NCI-H2227 (cell line): ENCODE measurements around the gene IRGC.

Source experiments
- DNase-seq: peaks from one replicate; lab custom pipeline; 2025; ENCODE audit not compliant: unreplicated experiment; lab: John Stamatoyannopoulos, UW

The IRGC gene

DNA sequence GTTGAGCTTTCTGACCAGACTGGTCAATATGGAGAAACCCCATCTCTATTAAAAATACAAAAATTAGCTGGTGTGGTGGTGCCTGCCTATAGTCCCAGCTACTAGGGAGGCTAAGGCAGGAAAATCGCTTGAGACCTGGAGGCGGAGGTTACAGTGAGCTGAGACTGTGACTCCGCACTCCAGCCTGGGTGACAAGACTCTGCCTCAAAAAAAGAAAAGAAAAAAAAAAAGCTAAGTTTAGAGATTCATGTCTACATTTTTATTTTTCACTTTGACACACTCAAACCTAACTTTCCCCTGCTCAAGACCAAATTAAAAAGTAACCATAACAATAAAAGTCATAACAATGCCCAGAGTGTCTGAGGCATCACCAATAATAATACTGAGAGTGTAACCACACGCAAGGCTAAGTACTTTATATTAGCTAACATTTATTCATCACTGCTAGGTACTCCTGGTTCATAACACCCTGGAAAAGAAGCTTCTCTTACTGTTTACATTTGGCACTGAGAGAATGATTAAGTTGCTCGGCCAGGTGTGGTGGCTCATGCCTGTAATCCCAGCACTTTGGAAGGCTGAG is 5.7 kb downstream of the IRGC start:
- no peak for DNase-seq

DNA sequence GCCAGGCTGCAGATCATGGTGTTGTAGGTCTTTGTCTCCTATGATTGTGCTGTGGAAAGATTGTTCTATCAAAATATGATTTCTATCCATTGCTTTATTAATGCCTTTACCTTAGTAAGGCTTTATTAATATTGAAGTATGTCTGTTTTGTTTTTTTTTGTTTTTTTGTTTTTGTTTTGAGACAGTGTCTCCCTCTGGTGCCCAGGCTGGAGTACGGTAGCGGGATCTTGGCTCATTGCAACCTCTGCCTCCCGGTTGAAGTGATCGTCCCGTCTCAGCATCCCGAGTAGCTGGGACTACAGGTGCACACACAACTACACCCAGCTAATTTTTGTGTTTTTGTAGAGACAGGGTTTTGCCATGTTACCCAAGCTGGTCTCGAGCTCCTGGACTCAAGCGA is 7.7 kb downstream of the IRGC start:
- DNase-seq = no peak

DNA sequence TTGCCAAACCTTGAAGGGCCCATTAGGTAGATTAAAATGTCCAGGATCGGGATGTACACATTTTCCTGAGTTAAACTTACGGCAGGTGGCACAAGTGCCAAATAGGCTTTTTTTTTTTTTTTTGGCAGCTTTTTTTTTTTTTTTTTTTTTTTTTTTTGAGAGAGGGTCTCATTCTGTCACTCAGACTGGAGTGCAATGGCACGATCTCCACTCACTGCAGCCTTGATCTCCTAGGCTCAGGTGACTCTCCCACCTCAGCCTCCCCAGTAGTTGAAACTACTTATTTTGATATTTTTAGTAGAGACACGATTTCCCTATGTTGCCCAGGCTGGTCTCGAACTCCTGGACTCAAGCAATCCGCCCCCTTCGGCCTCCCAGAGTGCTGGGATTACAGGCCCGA is 9.0 kb downstream of the IRGC start:
- no peak for DNase-seq

DNA sequence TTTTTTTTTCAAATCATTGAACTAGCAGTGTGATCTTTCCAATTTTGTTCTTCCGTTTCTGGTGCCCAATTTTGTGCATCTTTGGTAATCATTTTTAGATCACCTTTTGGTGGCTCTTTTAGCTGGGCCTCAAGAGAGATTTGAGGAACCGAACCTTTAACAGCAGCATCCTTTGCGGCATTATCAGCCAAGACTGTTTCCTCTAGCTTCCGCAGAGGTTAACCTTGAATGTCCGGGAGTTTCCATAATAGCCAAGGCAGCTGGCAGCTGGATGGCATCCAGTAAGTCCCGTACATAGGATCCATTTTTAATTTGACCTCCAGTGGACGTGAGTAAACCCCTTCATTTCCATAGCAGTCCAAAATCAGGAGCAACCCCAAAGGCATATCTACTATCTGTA is 9.6 kb downstream of the IRGC start:
- DNase-seq = no peak

DNA sequence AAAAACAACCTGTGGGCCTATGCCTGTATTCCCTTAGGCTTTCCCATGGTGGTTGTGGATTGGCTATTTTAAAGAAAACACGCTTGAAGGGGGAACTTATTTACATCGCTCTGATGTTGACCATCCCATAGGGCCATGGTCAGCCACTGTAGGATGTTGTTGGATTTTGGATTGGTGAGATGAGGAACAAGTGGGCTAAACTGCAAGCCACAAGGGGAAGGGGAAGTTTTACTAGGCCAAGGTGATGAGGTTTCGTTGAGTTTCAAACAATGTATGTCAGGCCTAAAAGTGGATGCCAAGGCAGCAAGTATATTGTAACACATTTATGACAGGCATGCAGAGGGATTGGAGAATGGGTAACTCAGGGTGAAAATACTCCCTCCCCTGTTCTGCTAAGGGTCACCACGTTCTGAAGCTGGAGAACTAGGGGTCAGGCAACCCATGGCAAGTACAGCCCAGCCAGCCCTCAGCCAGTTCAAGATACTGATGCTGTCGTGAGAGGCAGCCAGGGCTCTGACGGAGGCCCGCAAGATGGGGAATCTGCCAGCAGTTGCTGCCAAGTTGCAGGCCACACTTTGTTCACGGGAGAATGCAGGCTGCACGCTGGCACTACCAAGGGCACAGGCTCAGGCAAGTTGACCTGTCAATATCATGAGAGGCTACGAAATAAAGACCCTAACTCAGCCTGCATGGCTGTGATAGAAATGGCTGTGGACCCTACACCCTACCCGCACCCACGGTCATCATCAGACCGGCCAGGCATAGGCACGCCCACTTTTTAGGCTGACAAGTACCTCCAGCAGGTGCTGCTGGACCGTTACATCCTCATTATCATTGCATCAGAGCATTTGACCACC is 11.1 kb downstream of the IRGC start:
- no peak for DNase-seq

DNA sequence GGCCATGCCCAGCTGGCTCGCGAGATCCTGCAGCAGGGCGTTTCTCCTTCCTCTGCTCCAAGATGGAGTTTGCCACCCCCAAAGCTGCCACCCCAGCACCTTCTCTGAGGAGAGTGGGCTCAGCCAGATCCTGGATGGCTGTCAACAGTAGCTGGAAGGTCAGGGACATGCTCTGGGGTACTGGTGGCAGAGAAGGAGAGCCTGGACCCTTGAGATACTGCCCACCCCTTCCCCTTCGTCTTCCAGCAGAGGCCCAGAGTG is 11.6 kb downstream of the IRGC start:
- DNase-seq = no peak

DNA sequence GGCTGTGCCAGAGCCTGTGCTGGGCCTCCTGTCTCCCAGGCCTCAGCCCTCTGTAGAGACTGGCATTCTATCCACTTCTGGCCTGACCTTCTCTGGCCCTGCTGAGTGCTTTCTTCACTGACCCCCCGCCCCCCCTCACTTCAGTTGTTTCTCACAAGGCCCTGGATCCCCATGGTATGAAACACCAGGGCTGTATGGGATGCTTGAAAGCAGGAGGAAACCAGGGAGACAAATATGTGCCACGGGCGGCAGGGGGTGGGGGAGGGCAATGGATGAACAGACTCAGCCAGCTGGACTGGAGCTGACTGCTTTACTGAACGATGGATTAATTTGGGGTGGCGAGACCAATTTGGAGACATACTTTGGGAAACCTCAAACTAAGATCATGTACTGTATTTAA is 14.0 kb downstream of the IRGC start:
- DNase-seq = no peak

DNA sequence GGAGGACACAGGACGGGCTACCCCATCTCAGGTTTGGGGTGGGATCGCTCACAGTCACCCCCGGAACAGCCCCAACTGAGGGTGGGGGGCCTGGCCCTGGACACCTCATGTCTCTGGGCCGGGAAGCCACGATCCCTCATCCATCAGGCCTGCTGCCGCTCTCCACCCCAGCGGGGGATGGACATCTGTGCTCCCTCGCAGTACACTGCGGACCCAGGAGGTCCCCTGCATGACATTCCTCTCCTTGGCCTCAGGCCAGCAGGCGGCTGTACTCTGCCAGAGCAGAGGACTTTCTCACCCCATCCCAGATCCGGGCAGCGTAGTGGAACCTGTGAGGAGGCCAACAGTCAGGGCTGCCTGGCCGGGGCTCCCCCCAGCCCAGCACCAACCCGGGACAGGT is 15.5 kb downstream of the IRGC start:
- DNase-seq = no peak

DNA sequence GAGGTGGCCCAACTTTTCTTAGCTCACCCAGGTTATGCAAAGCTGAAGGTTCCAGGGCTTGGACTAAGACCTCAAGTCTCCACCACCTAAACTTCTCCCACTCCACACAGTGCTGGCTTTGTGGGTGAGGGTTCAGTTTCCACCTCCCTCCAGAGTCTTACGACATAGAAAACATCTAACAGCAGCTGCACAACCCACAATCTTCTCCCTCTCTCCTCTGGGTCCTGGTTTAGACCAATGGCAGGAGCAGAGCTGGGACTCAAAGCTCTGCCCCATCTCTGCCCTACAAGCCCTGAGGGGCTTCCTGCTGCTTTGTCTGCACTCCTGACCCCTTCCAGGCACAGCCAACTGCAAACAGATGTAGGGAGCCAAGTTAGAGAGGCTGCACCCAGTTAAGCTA is 16.0 kb downstream of the IRGC start:
- DNase-seq = no peak

DNA sequence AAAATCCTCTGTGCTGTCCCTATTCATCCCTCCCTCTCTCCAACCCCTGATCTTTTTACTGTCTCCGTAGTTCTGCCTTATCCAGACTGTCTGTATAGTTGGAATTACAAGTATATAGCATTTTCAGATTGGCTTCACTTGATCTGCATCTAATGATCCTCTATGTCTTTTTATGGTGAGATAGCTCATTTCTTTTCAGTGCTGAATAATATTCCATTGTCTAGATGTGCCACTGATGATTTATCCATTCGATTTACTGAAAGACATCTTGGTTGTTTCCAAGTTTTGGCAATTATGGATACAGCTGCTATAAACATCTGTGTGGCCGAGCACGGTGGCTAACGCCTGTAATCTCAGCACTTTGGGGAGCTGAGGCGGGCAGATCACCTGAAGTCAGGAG is 19.1 kb downstream of the IRGC start:
- DNase-seq = no peak

DNA sequence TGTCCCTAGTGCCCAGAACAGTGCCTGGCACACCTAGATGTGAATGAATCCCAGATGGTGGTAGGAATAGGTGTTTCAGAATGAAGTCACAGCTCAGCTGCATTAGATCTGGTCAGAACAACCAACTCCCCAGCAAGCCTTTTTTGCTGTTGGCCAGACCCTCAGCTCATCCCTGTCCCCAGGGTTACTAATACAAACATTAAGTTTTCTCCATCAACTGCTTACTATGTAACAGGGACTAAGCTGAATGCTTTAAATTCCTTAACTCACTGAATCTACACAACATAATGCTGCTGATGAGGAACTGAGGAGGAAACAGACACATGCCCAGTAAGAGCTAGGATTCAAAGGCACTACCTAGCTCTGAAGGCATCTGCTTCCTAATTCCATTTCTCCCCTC is 20.1 kb downstream of the IRGC start:
- no peak for DNase-seq

DNA sequence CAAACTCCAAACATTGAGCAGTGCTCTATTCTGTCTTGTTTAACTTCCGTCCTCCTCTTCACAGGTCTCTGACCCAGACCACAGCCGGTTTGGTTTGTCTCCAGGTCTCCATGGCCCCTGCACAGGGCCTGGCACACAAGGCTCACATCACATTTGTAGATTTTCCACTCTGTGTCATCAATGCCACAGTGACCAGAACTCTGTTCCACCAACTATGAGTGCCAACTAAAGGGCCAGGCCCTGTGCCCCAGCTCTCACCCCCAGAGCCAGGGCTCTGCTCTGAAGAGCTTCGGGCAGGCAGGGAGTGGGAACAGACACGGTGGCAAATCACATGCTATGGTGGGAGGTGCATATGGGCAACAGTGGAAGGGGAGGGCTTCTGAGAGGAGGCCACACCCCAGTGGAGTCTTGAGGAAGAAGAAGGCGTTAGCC is 22.9 kb downstream of the IRGC start:
- no peak for DNase-seq

DNA sequence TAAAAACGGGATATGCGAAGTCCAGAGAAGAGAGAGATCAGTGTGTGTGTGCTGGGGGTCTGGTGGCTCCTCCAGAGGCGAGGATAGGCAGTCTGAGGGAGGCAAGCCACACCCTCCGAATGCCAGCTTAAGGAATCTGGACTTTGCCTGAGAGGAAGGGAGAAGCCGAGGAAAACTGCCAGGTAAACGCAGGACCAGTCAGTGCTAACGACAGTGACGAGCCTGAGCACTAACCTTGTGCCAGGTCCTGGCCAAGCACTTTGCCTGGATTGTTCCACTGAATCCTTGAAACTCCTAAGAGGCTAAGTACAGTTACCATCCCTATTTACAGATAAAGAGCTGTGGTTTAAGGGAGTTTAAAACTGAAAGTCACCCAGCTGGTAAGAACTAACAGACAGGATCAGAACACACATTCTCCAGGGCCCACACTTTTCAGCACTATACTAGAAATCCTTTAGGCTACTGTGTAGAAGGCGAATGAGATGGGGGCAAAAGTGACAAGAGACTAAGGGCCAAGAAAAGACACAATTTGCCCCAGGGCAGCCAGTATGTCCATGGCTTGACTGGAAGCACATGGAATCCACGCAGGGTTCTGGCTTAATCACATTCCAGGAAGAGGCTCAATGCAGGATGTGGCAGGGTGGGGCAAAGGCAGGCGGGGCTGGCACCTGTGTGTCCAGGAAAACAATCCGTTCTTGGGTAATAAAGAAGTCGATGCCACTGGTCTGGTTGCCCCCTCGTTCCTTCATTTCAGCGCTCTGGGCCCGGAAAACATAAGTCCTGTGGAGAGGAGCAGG is 23.8 kb downstream of the IRGC start:
- DNase-seq = no peak

DNA sequence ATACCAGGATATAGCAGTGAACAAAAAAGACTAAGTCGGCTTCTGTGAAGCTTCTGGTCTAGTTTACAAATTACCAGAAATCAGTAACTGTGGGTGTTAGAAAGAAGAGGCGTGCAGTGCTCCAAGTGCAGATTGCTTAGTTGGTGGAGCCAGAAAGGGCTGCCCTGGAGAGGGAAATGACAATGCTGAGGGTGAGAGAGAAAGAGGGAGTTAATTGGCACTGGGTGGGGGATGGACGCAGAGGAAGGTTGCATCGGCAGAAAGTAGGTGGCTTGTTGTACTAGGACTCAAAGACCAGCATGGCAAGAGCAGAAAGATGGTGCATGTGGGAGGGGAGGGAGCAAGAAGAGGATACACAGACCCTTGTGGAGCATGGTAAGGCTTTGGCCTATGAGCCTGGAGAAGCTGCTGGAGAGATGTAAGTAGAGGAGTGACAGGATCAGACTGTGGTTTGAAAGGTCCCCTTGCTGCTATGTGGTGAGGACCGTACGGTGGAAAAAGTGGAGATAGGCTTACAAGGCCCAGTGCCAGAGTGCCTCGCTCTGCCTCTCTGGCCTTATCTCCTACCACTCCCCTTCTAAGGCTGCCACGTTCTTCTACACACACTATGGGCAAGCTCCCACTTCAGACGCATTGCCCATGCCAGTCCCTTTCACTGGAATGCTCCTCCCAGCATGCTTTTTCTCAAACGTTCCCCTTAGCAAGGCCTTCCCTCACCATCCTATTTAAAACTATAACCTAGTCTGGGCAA is 25.4 kb downstream of the IRGC start:
- no peak for DNase-seq

DNA sequence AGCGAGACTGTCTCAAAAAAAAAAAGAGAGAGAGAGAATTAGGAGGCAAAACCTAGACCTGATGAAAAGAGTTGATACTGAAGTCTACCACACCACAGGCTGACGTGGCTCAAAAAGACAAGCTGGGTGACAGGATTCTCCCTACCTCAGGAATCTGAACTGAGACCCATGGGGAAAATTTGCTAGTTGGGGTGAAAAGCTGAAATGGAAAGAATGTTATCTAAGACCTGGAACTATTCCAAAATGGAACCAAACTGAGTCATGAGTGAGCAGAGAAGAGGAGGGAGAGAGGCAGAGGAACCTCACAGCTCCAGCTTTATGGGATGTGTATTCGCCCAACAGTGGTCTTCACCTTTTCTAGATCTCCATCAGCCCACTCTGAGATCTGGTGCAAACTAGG is 27.2 kb downstream of the IRGC start:
- no peak for DNase-seq

DNA sequence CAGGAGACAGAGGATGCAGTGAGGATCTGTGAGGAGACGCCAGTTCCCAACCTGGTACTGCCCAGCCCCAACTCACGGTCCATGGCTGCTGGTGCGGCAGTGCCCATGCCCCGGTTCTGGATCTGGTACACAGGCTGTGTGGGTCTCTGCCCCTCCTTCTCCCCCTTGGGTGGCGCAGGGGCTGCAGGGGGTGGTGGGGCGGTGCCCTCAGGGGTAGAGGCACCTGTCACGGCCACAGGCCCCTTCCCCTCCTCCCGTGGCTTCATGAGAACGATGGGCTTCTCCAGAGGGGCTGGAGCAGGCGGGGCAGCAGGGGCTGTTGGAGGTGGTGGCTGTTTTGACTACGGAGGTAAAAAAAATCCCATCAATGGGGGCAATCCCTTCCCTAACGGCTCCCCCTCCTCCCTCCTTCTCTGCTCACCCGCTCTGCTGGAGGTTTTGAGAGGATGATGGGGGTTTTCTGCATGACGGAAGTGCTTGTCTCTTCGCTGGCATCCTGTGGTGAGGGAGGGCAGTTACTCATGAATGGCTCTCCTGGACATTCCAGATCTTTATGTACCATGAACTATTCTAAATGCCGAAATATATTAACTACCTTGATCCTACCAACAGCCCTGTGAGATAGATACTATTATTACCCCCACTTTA is 31.8 kb downstream of the IRGC start:
- no peak for DNase-seq

DNA sequence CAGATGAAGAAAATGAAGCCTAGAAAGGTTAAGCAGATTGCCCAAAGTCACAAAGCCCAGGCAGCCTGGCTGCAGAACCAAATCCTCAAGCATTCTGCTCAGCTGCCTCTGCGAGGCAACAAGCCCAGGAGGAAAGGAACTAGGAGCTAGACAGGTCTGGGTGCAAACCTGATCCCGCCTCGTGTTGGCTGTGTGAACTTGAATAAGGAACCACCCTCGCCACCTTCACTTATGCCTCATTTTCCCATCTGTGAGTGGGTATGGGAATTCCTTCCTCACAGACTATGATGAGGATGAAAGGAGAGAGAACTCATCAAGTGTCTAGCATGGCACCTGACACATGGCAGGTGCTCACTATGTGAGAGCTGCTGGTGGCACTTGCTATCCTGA is 32.3 kb downstream of the IRGC start:
- no peak for DNase-seq

DNA sequence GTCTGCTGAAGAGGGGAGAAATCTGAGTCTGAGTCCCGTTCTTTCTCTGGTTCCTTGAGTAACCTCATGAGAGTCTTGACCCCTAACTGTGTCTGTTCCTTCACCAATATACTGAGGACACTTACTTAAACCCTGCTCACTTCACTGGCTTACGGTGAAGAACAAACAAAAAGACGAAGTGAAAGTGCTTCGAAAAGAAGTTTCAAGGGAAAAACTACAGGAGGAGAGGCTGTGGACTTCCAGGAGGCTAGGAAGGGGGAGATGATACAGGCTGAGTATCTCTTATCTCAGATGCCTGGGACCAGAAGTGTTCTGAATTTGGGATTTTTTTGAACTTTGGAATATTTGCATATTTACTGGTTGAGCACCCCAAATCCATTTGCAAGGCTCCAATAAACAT is 32.8 kb downstream of the IRGC start:
- DNase-seq = no peak

DNA sequence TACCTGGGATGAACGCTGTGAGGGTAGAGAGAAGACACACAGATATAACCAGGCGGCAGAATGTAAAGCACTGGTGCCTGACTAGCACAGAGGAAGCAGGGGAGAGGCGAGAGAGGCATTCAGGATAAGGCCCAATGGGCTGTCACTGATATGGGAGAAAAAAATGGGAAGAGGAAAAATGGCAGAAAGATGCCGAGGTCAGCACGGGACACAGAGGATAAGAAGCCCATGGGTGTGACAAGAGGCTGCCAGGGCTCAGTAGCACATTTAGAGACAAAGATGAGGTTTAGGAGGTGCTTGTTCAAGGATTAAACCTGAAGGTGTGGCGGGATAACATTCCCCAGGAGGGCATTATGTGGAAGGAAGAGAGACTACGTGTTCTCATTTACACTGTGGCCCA is 33.3 kb downstream of the IRGC start:
- no peak for DNase-seq

DNA sequence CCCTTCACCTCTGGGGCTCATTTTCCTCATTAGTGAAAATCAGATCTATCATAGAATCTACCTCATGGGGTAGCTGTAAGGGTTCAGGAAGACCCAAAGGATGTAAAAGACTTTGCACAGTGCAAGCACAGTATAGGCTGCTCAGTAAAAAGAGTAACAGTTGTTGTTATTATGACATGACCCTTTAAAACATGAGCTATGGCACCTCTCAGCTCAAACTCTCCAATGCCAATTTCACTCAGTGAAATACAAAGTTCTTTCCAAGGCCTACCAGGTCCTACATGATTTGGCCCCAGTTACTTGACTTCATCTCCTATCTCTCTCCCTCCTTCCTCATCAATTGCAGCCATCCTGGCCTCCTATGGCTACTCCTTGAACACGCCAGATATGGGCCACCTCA is 34.0 kb downstream of the IRGC start:
- no peak for DNase-seq
